IMR-90 (cell line): ENCODE results near the gene MEIS3. TPM values are rescaled to one million over a fixed set of nuclear protein-coding genes. Genes with fewer than 3 reads are reported as not detected.
A peak's percentile ranks its signal among the peaks of the same experiment; 100 is the strongest.

Source experiments
- ATAC-seq: fragments of 200-7000 bp; cut with Tn5 transposase; 2 replicates; pipeline ENCODE4 v1.9.1; 2020; ENCODE audit warnings: low read depth, mild to moderate bottlenecking, moderate library complexity
- BruUV-seq: library from RNA; stranded (reverse); fragments of 400-500 nt; replicated peaks from 2 replicates; lab custom pipeline; 2021; lab: Mats Ljungman, UMichigan
- CTCF ChIA-PET: fragments of 300-600 bp; formaldehyde crosslinking; extraction: SDS; loops from one replicate; lab custom pipeline; 2021; ENCODE audit warnings: antibody characterized with exemption; lab: Yijun Ruan, JAX
- POLR2A ChIA-PET: fragments of 300-600 bp; sonication (Branson Sonifier 250); formaldehyde crosslinking; loops from one replicate; lab custom pipeline; 2022; ENCODE audit warnings: antibody characterized with exemption; ENCODE audit not compliant: unreplicated experiment; lab: Charles Lee
- DNase-seq: peaks from one replicate; pipeline ENCODE4 v3.0.0; 2013
- H2AFZ ChIP-seq: replicated peaks from 2 replicates; pipeline ENCODE3; 2013; ENCODE audit warnings: low read length, mild to moderate bottlenecking; ENCODE audit not compliant: poor library complexity
- H2AK5ac ChIP-seq: 2 replicates; pipeline ENCODE4 v1.6.1; 2013; ENCODE audit warnings: low read depth, low read length, inconsistent platforms
- H2AK9ac ChIP-seq: replicated peaks from 2 replicates; pipeline ENCODE3; 2013; ENCODE audit warnings: mild to moderate bottlenecking, low read depth, low read length, moderate library complexity; ENCODE audit not compliant: poor library complexity
- H2BK120ac ChIP-seq: 2 replicates; pipeline ENCODE4 v1.6.1; 2013; ENCODE audit warnings: low read depth, low read length, inconsistent platforms
- H2BK15ac ChIP-seq: 3 replicates; pipeline ENCODE4 v1.6.1; 2013; ENCODE audit warnings: low read depth, low read length, inconsistent platforms
- H2BK20ac ChIP-seq: 2 replicates; pipeline ENCODE4 v1.6.1; 2013; ENCODE audit warnings: low read depth, mild to moderate bottlenecking, inconsistent platforms, low read length, moderate library complexity
- H2BK5ac ChIP-seq: 2 replicates; pipeline ENCODE4 v1.6.1; 2013; ENCODE audit warnings: mild to moderate bottlenecking, low read depth, low read length, inconsistent platforms; ENCODE audit not compliant: poor library complexity, severe bottlenecking
- H3K14ac ChIP-seq: replicated peaks from 2 replicates; pipeline ENCODE4 v1.6.1; 2013; ENCODE audit warnings: low read depth, low read length, inconsistent platforms
- H3K18ac ChIP-seq: 2 replicates; pipeline ENCODE4 v1.6.1; 2013; ENCODE audit warnings: low read depth, low read length, control low read depth
- H3K23ac ChIP-seq: 2 replicates; pipeline ENCODE4 v1.6.1; 2013; ENCODE audit warnings: low read depth, low read length, inconsistent platforms
- H3K27ac ChIP-seq: 2 replicates; pipeline ENCODE4 v1.5.1; 2013; ENCODE audit warnings: mild to moderate bottlenecking, control low read depth, low read length; ENCODE audit not compliant: insufficient read depth
- H3K27me3 ChIP-seq: 2 replicates; pipeline ENCODE4 v1.6.1; 2013; ENCODE audit warnings: low read length; ENCODE audit not compliant: control insufficient read depth, insufficient read depth
- H3K36me3 ChIP-seq: 2 replicates; pipeline ENCODE4 v1.6.1; 2013; ENCODE audit warnings: low read length, mixed read lengths; ENCODE audit not compliant: control insufficient read depth, insufficient read depth
- H3K4ac ChIP-seq: 2 replicates; pipeline ENCODE4 v1.6.1; 2013; ENCODE audit warnings: low read depth, low read length, inconsistent platforms
- H3K4me1 ChIP-seq: 2 replicates; pipeline ENCODE4 v1.6.1; 2013; ENCODE audit warnings: low read length, mixed read lengths; ENCODE audit not compliant: control insufficient read depth, insufficient read depth
- H3K4me2 ChIP-seq: 2 replicates; pipeline ENCODE4 v1.6.1; 2013; ENCODE audit warnings: low read depth, mild to moderate bottlenecking, control low read depth, low read length, moderate library complexity
- H3K4me3 ChIP-seq: 2 replicates; pipeline ENCODE4 v1.5.1; 2013; ENCODE audit warnings: low read depth, mild to moderate bottlenecking, control low read depth, low read length, moderate library complexity; ENCODE audit not compliant: insufficient read depth
- H3K56ac ChIP-seq: 2 replicates; pipeline ENCODE4 v1.6.1; 2013; ENCODE audit warnings: low read length, inconsistent platforms; ENCODE audit not compliant: insufficient read depth; ENCODE audit errors: extremely low read depth
- H3K79me1 ChIP-seq, 2 experiments: 2 replicates each; pipeline ENCODE4 v1.6.1; 2013; ENCODE audit warnings: low read length in 2 of 2, inconsistent platforms in 1 of 2, low read depth in 1 of 2
- H3K9ac ChIP-seq: 2 replicates; pipeline ENCODE4 v1.6.1; 2013; ENCODE audit warnings: low read depth, low read length, control low read depth
- H3K9me1 ChIP-seq: 2 replicates; pipeline ENCODE4 v1.6.1; 2013; ENCODE audit warnings: low read length, inconsistent platforms; ENCODE audit not compliant: insufficient read depth
- H3K9me3 ChIP-seq: 2 replicates; pipeline ENCODE4 v1.6.1; 2013; ENCODE audit warnings: low read length; ENCODE audit not compliant: control insufficient read depth, insufficient read depth
- H4K20me1 ChIP-seq: 2 replicates; pipeline ENCODE4 v1.6.1; 2013; ENCODE audit warnings: low read length, inconsistent platforms; ENCODE audit not compliant: insufficient read depth
- H4K5ac ChIP-seq: 2 replicates; pipeline ENCODE4 v1.6.1; 2013; ENCODE audit warnings: mild to moderate bottlenecking, low read depth, low read length, control low read depth
- H4K8ac ChIP-seq, 2 experiments: 2 replicates each; pipeline ENCODE4 v1.6.1; 2013; ENCODE audit warnings: low read depth in 2 of 2, low read length in 2 of 2, control low read depth in 1 of 2, inconsistent platforms in 1 of 2
- H4K91ac ChIP-seq: 2 replicates; pipeline ENCODE4 v1.6.1; 2013; ENCODE audit warnings: low read depth, low read length, inconsistent platforms; ENCODE audit not compliant: insufficient read depth
- BHLHE40 ChIP-seq: fragments of 150-350 bp; IDR thresholded peaks from 2 replicates; pipeline ENCODE4 v1.6.1; 2016; ENCODE audit warnings: mild to moderate bottlenecking, low read depth, low read length
- CEBPB ChIP-seq: IDR thresholded peaks from 2 replicates; pipeline ENCODE4 v1.6.1; 2012; ENCODE audit warnings: low read depth, low read length, improper control_type of control experiment
- ELK1 ChIP-seq: fragments of 150-350 bp; IDR thresholded peaks from 2 replicates; pipeline ENCODE4 v1.6.1; 2016; ENCODE audit warnings: low read depth, mild to moderate bottlenecking, low read length, moderate library complexity, borderline replicate concordance
- FOS ChIP-seq: fragments of 150-350 bp; IDR thresholded peaks from 2 replicates; pipeline ENCODE4 v1.6.1; 2016; ENCODE audit warnings: low read depth, low read length
- MAFK ChIP-seq: IDR thresholded peaks from 2 replicates; pipeline ENCODE4 v1.6.1; 2012; ENCODE audit warnings: low read depth, low read length, improper control_type of control experiment
- MAZ ChIP-seq: IDR thresholded peaks from 2 replicates; pipeline ENCODE4 v1.6.1; 2012; ENCODE audit warnings: low read depth, mild to moderate bottlenecking, low read length, improper control_type of control experiment, moderate library complexity, borderline replicate concordance
- MXI1 ChIP-seq: IDR thresholded peaks from 2 replicates; pipeline ENCODE4 v1.6.1; 2012; ENCODE audit warnings: low read depth, mild to moderate bottlenecking, low read length, moderate library complexity, borderline replicate concordance
- POLR2A ChIP-seq: IDR thresholded peaks from 2 replicates; pipeline ENCODE4 v1.6.1; 2012; ENCODE audit warnings: mild to moderate bottlenecking, low read depth, low read length
- RAD21 ChIP-seq: IDR thresholded peaks from 2 replicates; pipeline ENCODE4 v1.6.1; 2012; ENCODE audit warnings: low read length, improper control_type of control experiment
- RCOR1 ChIP-seq: IDR thresholded peaks from 2 replicates; pipeline ENCODE4 v1.6.1; 2012; ENCODE audit warnings: mild to moderate bottlenecking, low read length, improper control_type of control experiment; ENCODE audit not compliant: insufficient replicate concordance
- RFX5 ChIP-seq: IDR thresholded peaks from 2 replicates; pipeline ENCODE4 v1.8.0; 2012; ENCODE audit warnings: low read depth, mild to moderate bottlenecking, low read length, moderate library complexity
- SMC3 ChIP-seq: fragments of 150-350 bp; IDR thresholded peaks from 2 replicates; pipeline ENCODE4 v1.6.1; 2016; ENCODE audit warnings: low read depth, mild to moderate bottlenecking, antibody characterized with exemption, low read length, moderate library complexity
- USF2 ChIP-seq: fragments of 150-350 bp; IDR thresholded peaks from 2 replicates; pipeline ENCODE4 v1.6.1; 2017; ENCODE audit warnings: mild to moderate bottlenecking, antibody characterized with exemption, low read length, low read depth
- WGBS, 2 experiments: methylation state at CpG; one replicate each; pipeline versions ENCODE4 v1.1.5 to v1.1.7; 2013; ENCODE audit warnings: missing lambda C conversion rate in 2 of 2; ENCODE audit not compliant: insufficient read length in 1 of 2; ENCODE audit errors: extremely low coverage in 2 of 2; 5-methylcytosine and 5-hydroxymethylcytosine counted together
- dilution Hi-C: fragments of 300-500 bp; cut with HindIII; formaldehyde crosslinking; loops from one replicate; pipeline ENCODE4 v1.14.3; 2018; ENCODE audit warnings: low sequenced_read_pairs; ENCODE audit not compliant: unreplicated experiment
- in situ Hi-C: fragments of 300-500 bp; cut with MboI; formaldehyde crosslinking; loops from 3 replicates; pipeline ENCODE4 v1.14.3; 2019; ENCODE audit warnings: low sequenced_read_pairs, inconsistent platforms, mixed read lengths
- intact Hi-C: fragments of 100-400 bp; cut with micrococcal nuclease; formaldehyde crosslinking; loops from 2 replicates; pipeline ENCODE4 v1.10.0; 2022
- polyA plus RNA-seq, 3 experiments: library from polyadenylated mRNA; depleted of rRNA; stranded (reverse); fragments of >200 nt; gene quantifications; 2 replicates each; pipeline ENCODE4 v1.2.3, GENCODE V29; 2012; ENCODE audit warnings: low replicate concordance in 1 of 3
- total RNA-seq: library from RNA; depleted of rRNA; stranded (reverse); fragments of >200 nt; gene quantifications from 2 replicates; pipeline ENCODE4 v1.2.3, GENCODE V29; 2012

MEIS3 gene
- total and polyA plus RNA-seq, 2 of the 4 experiments (the other 2 are of a cell fraction) = 32.4 to 33.0 TPM

GRCh38 chr19:47406711-47407416 lies 12.5 kb downstream of the MEIS3 start:
- no peak overlapping the region for H2BK5ac ChIP-seq
- no peak overlapping the region for H3K4me3 ChIP-seq
- dilution Hi-C loops = no loop called here
- peak; percentile 61 for ATAC-seq
- H3K9me1 ChIP-seq = peaks cover 11% of the 10 kb centered on the region; the same call in 1 of the 2 replicates
- H3K14ac ChIP-seq = no peak overlapping the region
- no peak overlapping the region for H3K23ac ChIP-seq
- H2BK20ac ChIP-seq = no peak overlapping the region
- no peak overlapping the region for H2BK15ac ChIP-seq
- H3K56ac ChIP-seq = no peak overlapping the region
- no peak for TF ChIP-seq MXI1
- no peak for TF ChIP-seq ELK1
- no peak for TF ChIP-seq BHLHE40
- no peak for TF ChIP-seq SMC3
- TF ChIP-seq RCOR1 = no peak
- no peak for TF ChIP-seq FOS
- no peak for TF ChIP-seq MAZ
- TF ChIP-seq MAFK = no peak
- no peak for TF ChIP-seq RFX5
- no peak for TF ChIP-seq USF2
- no peak for TF ChIP-seq RAD21
- no peak for TF ChIP-seq POLR2A
- no peak for TF ChIP-seq CEBPB
- no peak overlapping the region for H3K18ac ChIP-seq
- peaks cover 8% of the 10 kb centered on the region; the same call in 1 of the 2 replicates for H4K20me1 ChIP-seq
- no peak overlapping the region for H4K91ac ChIP-seq
- peaks cover 27% of the 10 kb centered on the region for H3K36me3 ChIP-seq
- intact Hi-C loops = no loop called here
- no peak overlapping the region for H2BK120ac ChIP-seq
- BruUV-seq = no TSS peak
- H3K4ac ChIP-seq = no peak overlapping the region
- no peak for DNase-seq
- no peaks in the 10 kb centered on the region for H3K79me1 ChIP-seq
- CTCF ChIA-PET = no interaction called here
- no peak overlapping the region for H4K5ac ChIP-seq
- H2AK9ac ChIP-seq = no peak overlapping the region
- no peak overlapping the region for H3K9ac ChIP-seq
- H3K27ac ChIP-seq = no peak overlapping the region
- no peak overlapping the region for H4K8ac ChIP-seq
- H2AK5ac ChIP-seq = no peak overlapping the region
- POLR2A ChIA-PET = no interaction called here
- H3K4me2 ChIP-seq = no peak overlapping the region
- H3K27me3 ChIP-seq = no peaks in the 10 kb centered on the region
- no peaks in the 10 kb centered on the region for H3K4me1 ChIP-seq
- no peak overlapping the region for H2AFZ ChIP-seq
- in situ Hi-C loops = no loop called here
- H3K9me3 ChIP-seq = no peaks in the 10 kb centered on the region
- WGBS, 2 experiments = 20% methylated on average over 14 of the region's 47 CpGs; no CpG with 5 or more reads in 1 of the 2 experiments
